GM10266 (cell line): ENCODE results near the gene ZNF775.
"Not testable (repeated sequence)": the region's sequence is repeated elsewhere in the genome, so short reads cannot be mapped to it uniquely, and the experiment has no call there.

Experiments
- DNase-seq: peaks from one replicate; pipeline ENCODE4 v3.0.0; 2012; ENCODE audit errors: extremely low spot score
- TF ChIP-seq, protein P1 (sequence below): IDR thresholded peaks from 2 replicates; pipeline ENCODE4 v1.5.1; 2012; ENCODE audit warnings: mild to moderate bottlenecking, low read depth; ENCODE audit not compliant: control insufficient read depth, insufficient read depth; ENCODE audit errors: missing control alignments

The ZNF775 gene

DNA sequence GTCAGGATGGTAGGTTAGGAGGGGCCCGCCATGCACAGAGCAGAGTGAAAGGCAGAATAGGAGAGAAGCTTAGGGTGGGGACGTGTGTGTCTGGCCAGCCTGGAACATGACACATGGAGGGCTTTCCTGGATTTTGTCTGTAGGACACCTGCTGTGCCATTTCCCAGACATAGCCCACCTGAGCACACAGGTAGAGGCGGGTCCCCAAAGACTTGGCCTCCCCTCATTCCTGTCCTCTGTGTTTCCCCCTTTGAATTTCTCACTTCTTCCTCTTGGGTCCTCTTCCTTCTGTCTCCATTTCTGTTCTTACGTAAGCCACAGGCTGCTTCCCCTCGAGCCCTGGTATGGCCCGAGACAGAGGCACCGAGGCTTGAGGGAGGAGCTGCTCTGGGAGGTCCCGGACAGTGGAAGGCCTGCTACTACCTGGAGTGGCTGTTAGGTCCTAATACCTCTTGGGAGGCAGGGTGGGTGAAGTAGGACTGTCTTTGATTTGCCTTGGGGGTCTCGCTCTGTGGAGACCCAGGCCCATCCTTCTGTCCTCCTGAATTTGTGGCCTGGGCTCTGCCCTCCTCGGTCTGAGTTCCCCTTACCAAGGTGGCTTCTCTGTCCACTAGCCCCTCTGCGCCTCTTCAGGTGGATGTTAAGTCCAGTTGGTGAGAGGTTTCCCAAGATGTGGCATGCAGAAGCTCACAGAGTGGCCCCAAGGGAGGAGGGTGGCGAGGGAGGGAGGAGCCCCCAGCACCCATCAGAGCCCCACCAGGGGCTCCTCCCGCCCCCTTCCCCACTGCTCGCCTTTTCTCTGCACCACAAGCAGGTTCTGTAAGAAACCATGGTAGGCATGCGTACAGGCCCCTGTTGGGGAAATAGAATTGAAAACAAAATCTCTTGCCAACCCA lies 5.5 kb downstream of the ZNF775 start:
- no peak for DNase-seq
- TF ChIP-seq, protein P1, sequence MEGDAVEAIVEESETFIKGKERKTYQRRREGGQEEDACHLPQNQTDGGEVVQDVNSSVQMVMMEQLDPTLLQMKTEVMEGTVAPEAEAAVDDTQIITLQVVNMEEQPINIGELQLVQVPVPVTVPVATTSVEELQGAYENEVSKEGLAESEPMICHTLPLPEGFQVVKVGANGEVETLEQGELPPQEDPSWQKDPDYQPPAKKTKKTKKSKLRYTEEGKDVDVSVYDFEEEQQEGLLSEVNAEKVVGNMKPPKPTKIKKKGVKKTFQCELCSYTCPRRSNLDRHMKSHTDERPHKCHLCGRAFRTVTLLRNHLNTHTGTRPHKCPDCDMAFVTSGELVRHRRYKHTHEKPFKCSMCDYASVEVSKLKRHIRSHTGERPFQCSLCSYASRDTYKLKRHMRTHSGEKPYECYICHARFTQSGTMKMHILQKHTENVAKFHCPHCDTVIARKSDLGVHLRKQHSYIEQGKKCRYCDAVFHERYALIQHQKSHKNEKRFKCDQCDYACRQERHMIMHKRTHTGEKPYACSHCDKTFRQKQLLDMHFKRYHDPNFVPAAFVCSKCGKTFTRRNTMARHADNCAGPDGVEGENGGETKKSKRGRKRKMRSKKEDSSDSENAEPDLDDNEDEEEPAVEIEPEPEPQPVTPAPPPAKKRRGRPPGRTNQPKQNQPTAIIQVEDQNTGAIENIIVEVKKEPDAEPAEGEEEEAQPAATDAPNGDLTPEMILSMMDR: no peak

DNA sequence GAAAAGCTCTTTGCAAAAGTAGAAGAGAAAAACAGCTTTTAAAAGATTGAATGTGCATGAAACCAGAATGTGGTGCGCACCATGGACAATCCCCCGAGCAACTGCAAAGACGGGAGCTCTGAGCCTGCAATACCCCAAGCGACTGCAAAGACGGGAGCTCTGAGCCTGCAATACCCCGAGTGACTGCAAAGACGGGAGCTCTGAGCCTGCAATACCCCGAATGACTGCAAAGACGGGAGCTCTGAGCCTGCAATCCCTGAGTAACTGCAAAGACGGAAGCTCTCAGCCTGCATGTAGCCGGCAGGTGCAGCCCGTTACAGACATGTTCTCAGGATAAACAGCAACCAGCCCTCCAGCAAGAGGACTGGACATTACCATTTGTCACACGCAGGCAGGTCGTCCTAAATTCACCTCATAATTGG lies 6.2 kb downstream of the ZNF775 start:
- TF ChIP-seq, protein P1: no peak
- DNase-seq: no peak

DNA sequence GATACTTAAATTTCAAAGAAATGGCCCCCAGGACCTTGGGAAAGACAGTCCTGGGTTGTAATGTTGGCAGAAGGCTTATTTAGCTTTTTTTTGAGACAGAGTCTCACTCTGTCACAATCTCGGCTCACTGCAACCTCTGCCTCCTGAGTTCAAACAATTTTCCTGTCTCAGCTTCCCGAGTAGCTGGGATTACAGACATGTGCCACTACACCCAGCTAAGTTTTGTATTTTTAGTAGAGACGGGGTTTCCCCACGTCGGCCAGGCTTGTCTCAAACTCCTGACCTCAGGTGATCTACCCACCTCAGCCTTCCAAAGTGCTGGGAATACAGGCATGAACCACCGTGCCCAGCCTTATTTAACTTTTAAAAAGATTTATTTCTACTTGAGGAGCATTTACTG lies 6.8 kb downstream of the ZNF775 start:
- DNase-seq: not testable (repeated sequence)

DNA sequence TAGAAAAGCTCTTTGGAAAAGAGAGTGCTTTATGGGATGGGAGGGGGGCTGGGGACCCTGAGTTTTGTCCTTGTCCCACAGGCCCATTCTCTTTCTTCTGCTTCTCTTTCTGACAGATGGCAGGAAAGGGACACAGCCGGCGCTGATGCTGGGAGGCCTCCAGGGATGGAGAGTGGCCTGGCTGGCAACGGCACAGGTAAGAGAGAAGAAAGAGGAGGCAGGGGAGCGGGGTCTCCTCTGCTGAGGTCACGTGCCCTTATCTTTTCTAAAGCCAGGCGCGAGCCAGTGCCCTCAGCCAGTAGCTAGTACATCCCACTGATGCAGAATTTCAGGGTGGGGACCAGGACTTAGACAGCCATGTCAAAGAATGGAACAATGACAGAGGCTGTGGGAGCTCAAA lies 9.2 kb downstream of the ZNF775 start:
- DNase-seq: no peak
- TF ChIP-seq, protein P1: no peak

DNA sequence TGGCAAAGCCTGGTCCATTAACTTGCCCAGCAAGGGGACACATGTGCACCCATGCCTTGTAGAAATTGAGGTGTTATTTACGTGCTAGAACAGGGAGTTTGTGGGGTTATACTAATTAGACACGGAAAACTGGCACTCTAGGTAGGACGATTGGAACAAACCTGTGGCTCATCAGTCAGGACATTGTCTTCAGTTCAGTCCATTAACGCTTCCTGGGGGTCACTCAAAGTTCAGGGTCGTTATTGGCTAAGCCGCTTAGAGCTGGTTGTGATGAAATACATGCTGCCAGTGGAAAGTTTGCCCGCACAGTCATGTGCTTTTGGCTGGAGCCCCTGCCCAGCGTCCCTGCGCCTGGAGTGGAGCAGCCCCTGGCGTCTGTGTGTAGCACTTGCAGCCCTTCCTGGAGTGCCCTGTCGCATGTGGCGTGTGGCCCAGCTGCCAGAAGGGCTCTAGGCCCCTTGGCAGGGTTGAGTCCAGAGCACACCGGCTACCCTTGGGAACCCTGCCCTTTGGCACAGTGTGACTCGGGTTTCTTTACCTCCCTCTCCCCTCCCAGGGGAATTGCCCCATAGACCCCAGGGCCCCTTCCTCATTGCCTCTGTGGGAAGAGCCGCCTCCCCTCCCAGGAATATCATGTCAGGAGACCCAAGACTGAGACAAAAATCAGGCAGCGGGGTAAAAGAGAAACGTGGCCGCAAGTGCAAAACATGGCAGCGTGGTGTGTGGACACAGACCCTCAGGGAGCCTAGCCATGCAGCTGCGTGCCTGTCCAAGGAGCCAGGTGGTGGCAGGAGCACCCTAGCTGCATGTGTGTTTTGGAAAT lies 9.8 kb downstream of the ZNF775 start:
- no peak for DNase-seq
- TF ChIP-seq, protein P1: no peak

DNA sequence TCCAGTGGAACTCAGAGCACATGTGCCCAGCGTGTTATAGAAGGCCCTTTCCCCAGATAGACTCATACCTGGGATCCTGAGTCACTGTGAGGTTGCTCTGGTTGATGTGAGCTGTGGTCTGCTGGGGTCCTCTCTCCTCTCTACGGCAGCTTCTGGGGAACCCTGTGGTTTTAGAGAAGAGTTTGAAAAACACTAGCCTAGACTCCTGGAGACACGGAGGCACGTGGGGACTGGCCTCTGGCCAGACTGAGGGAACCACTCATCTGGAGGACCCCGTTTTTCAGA lies 10.3 kb downstream of the ZNF775 start:
- TF ChIP-seq, protein P1: no peak
- no peak for DNase-seq

DNA sequence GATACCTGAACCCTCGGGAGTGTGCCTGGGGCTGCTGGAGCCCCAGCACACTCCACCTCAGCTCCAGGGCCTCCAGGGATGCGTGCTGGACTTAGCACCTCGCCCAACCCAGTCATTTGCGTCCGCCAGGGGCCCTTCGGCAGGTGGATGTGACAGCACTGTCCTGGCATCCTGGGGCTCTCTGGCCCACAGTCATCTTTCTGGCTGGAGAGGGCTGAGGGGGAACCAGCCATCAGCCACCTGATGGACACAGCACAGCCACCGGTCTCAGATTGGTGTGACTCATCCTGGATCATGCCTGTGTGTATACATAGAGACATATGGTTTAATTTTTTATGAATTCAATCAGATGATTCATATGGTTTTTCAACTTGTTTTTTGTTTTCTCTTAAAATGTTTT lies 11.1 kb downstream of the ZNF775 start:
- TF ChIP-seq, protein P1: no peak
- no peak for DNase-seq
